HG03520 (cell line): ENCODE measurements around the gene ST3GAL6.

Experiments
- ATAC-seq: cut with Tn5 transposase; IDR thresholded peaks from one replicate; pipeline ENCODE4 v1.9.1; 2021; ENCODE audit warnings: mild to moderate bottlenecking, moderate library complexity; ENCODE audit not compliant: unreplicated experiment

Gene ST3GAL6

DNA sequence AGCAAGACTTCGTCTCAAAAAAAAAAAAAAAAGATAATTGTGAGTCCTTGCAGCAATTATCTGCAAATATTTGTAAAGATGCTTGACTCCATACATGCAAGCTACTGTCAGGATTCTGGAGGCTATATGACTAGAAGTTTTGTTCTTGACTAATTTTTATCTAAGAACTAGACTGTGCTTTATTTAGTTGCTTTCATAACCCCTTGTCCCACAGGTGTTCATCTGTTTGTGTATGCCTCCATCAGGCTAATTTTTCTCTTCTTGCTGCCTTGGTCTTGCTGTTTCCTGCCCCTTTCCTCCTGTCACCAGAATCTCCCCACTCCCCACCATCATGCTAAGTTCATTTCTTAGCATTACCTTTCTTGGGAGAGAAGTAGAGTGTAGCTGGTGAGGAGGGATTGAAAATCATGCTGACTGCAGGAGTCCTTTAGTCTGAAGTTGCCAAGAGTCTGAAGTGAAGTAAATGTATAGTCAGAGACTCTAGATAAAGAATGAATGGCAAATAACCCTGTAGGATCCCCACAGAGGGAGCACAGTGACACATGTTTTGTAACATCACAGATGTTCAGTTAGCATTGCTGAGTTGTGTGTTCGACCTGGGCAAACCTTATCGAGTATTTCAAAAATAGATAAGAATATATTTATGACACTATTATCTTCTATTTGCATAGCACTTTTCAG lies 12.5 kb downstream of the ST3GAL6 start:
- ATAC-seq: no peak

- ATAC-seq: no peak
Measured at GRCh38 chr3:98776140-98776493, 13.0 kb downstream of the ST3GAL6 start.

- no peak for ATAC-seq
Measured at GRCh38 chr3:98777286-98777685, 14.1 kb downstream of the ST3GAL6 start.

GRCh38 chr3:98777801-98778220 lies 14.7 kb downstream of the ST3GAL6 start:
- no peak for ATAC-seq

GRCh38 chr3:98778383-98778782 lies 15.2 kb downstream of the ST3GAL6 start:
- ATAC-seq: no peak

- ATAC-seq: no peak
Measured at GRCh38 chr3:98778852-98779413, 15.8 kb downstream of the ST3GAL6 start.

DNA sequence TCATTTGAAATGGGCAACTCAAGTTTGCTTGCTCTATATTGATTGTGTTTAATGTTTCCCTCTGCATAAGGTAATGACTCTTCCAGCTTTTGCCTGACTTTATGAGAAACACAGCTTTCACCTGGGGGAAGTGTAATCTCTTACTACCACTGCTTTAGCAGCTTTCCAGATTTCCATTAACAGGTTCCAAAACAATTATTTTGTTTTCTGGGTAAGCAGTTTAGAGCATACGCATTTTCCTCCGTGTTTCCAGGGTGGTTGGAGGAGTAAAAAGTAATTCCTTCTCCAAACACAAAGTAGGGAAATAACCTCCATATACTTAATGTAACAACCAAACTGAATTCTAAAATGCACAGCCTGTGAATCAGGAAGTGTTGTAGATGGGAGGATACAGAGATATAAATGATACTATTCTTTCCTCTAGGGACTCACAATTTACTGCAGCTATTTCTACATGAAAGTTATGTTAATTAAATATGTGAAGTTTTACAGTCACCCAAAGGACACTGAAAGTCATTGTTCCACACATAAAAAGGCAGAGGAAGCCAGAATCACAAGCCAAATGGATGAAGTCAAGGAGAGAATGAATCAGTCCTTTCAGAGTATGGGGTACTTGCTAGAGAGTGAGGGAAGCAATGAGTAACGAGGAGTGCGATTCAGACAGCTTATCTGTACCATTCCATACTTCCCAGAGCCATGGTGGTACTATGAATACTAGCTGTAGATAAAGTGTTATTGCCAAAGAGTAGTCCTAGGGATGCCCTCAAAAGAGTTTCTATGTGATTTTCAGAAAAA lies 16.6 kb downstream of the ST3GAL6 start:
- no peak for ATAC-seq

DNA sequence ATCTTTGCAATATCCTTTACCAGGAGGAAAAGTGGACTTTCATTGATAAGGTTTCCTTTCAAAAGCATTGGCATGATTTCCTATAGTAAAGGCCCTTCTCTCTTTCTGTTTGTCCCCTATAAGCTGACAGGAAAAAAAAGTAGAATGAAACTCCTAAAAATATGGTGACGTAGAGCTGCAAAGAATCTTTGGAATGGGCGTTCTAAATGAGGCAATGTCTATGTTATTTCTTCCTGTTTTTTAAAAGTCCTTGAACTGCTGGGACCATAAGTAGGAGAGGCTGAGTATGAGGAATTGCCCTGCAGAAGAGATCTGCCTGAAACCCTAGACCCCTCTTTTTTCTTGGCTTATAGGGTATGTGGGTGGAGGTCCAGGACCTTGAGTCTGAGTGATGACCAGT lies 17.2 kb downstream of the ST3GAL6 start:
- no peak for ATAC-seq

DNA sequence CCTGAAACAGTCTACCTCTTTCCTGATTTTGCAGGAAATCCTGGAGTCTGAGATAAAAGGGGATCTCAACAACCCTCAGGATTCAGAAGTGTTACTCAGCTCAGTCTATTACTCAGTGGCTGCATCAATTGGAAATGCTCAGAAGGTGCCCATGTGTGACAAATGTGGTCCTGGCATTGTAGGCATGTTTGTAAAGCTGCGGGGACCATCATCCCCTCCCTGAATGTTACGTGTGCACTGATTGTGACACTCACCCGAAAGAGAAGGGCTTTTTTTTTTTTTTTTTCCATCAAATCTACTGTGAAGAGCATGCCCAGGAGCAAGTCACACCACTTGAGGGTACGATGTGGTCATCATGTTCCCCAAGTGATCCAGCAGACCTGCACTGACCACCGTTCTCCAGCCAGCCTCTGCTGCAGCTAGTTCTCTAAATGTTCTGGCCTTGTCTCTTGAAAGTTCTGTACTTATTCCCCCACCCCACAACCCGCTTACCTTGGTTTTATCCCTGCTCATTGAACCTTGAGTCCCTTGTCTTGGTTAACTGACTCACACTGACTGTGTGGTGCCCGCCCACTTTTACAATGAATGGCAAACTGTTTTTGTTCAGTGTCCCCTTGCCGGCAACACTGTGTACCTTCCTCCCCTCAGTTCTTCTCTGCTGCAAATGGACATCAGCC lies 19.8 kb downstream of the ST3GAL6 start:
- no peak for ATAC-seq

DNA sequence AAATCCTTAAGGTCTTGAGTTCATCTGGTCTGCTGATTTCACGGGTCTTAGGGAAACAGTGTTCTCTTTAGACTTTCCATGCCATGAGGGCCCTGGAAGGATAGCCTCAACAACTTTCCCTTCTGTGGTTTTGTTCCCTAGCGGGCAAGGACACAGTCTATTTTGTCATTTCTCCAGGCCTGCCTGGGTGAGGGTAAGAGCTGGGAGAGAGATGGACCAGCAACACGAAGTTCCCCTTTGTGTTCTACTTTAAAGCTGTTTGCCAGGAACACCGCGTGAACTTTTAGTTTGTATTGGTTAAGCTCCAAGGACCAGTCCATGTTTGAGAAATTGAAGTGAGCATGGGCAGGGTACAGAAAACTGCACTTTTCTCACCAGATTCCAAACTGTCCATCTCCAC lies 20.9 kb downstream of the ST3GAL6 start:
- no peak for ATAC-seq

DNA sequence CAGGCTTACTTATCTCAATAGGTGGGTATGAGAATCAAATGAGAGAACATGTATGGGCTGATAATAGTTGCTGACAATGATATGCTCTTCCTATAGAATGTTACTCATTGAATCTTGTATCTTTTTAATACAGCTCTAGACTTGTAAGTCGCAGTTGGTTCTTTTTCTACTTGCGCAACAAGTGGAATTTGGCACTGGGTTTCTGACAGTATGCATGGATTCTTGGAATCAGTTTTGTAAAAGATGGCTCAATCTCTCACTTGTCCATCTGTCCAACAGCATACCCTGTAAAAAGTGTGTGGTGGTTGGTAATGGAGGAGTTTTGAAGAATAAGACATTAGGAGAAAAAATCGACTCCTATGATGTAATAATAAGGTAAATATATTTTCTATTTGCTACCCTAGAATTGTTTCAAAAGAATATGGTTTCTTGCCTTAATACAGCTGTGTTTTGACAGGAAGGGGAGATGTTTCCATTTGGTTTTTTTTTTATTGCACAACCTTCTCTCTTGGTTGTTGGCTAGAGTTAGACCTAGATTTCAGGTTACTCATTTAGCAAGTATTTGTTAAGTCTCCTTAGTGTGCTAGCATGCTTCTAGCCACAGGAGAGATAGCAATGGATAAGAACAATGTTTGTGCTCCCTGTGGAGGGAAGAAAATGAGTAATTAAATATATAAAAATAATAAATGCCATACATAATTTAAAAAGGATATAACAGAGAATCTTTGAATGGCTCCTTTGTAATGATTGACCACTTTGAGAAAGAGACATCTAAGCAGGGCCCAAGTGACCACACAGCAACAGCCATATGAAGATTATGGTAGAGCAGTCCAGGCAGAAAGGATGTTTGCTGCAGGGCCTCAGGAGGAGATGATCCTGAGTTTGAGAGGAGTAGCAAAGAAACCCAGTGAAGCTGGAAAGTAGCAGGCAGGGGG lies 21.8 kb downstream of the ST3GAL6 start:
- no peak for ATAC-seq

DNA sequence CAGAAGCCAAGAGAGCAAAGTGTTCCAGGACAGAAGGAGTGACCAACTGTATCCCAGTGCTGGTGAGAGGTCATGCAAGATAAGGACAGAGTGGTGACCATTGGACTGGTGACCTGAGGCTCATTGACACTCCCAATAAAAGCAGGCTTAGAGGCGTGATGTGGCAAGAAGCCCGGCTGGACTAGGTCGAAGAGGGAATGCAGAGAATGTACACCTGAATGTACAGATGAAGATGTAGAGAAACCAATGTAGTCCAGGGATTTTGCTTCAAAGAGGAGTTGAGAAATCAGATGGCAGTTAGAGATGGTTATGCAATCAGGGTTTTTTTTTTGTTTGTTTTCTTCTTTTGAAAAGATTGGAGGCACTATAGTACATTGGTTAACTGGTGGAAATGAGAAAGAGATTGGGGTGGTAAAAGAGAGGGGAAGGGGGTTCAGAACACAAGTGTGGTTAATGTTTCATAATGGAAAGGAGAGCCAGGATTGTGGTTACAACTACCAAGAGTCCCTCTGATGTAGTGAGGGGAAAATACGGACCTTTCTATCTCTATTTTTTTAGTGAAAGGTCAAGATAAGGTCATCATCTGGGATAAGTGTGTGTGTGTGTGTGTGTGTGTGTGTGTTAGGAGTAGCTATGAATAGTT lies 23.3 kb downstream of the ST3GAL6 start:
- no peak for ATAC-seq

- ATAC-seq: no peak
Measured at GRCh38 chr3:98787181-98787580, 24.0 kb downstream of the ST3GAL6 start.

GRCh38 chr3:98788651-98789050 lies 25.5 kb downstream of the ST3GAL6 start:
- ATAC-seq: no peak

GRCh38 chr3:98791341-98792325 lies 28.5 kb downstream of the ST3GAL6 start:
- ATAC-seq: no peak

DNA sequence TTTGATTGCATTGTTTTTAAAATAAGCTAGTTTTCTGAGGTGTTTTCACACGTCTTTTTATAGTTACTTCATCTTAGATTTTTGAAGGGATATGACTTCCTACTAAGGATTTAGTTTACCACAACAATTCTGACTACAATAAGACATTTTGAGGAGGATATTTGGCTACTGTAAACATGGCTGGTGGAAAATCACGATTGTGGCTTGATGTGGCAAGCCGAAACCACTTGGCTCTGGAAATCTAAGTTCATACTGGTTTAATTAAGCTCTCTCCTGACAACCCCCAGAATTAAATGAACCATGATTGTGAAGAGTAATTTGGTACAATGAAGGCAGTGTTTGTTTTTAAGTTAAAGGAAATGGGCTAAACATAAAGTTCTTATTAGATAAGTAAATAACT lies 30.8 kb downstream of the ST3GAL6 start:
- no peak for ATAC-seq

DNA sequence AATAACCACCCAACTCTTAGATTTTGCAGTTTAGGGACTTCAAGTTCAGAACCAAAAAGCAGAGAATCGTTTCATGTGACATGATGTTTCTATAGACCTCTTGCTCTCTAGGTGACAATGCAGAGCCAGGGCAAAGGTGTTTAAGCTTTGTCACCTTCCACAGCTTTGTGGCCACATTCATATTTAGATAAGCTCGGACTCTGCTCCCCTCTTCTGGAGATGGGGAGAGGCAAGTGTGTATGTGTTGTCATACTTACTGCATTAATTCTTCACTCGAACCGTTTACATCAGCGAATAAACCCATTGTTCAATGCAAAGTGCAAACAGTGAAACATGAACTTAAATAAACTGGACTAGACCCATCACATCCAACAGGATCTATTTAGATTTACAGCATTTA lies 33.2 kb downstream of the ST3GAL6 start:
- ATAC-seq: no peak

GRCh38 chr3:98797905-98798304 lies 34.8 kb downstream of the ST3GAL6 start:
- no peak for ATAC-seq

DNA sequence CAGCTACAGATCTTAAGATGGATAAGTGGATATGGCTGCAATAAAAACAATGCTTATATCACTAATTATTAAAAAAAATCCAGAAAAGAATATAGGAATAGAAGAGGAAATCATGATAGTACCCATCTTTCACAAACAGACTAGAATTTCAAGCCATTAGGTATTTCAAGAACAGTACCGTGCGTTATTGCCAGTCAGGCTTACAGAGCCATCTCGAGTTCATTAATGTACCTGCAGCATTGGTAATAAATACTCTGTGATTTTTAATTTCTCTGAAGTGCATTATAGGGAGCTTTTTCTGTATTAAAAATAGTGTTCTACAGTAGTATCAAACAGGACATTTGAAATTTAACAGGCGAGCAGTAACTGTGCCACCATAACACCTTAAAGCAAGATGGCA lies 35.7 kb downstream of the ST3GAL6 start:
- no peak for ATAC-seq
